Neutrophil (primary cell): ENCODE results near the gene FOXN4.

Experiments
- H3K27ac ChIP-seq: fragments of 200-600 bp; sonication (generic); 2 replicates; pipeline ENCODE4 v1.5.1; 2016; ENCODE audit warnings: mild to moderate bottlenecking, moderate library complexity
- H3K27me3 ChIP-seq: fragments of 200-600 bp; sonication (generic); 2 replicates; pipeline ENCODE4 v1.6.0; 2016; ENCODE audit warnings: mild to moderate bottlenecking
- H3K36me3 ChIP-seq: fragments of 200-600 bp; sonication (generic); 2 replicates; pipeline ENCODE4 v1.5.1; 2017
- H3K4me1 ChIP-seq, 2 experiments: fragments of 200-600 bp in 1 of 2; sonication (generic) in 1 of 2; 1 replicate in 1 of 2; 2 replicates in 1 of 2; pipeline versions ENCODE4 v1.5.1 to v1.6.1; 2013 to 2016; ENCODE audit warnings: low read depth in 1 of 2, low read length in 1 of 2, mild to moderate bottlenecking in 1 of 2, moderate library complexity in 1 of 2; ENCODE audit not compliant: control insufficient read depth in 1 of 2, insufficient read depth in 1 of 2
- H3K4me3 ChIP-seq, 2 experiments: fragments of 200-600 bp in 1 of 2; sonication (generic) in 1 of 2; 1 replicate in 1 of 2; 2 replicates in 1 of 2; pipeline ENCODE4 v1.5.1; 2013 to 2016; ENCODE audit warnings: low read depth in 1 of 2, low read length in 1 of 2, mild to moderate bottlenecking in 1 of 2, moderate library complexity in 1 of 2
- H3K9me3 ChIP-seq: fragments of 200-600 bp; sonication (generic); 2 replicates; pipeline ENCODE4 v1.5.1; 2016
- TF ChIP-seq, protein P1 (sequence below): fragments of 200-600 bp; sonication (generic); IDR thresholded peaks from 2 replicates; pipeline ENCODE4 v1.5.1; 2016; ENCODE audit warnings: antibody characterized with exemption

The FOXN4 gene

DNA sequence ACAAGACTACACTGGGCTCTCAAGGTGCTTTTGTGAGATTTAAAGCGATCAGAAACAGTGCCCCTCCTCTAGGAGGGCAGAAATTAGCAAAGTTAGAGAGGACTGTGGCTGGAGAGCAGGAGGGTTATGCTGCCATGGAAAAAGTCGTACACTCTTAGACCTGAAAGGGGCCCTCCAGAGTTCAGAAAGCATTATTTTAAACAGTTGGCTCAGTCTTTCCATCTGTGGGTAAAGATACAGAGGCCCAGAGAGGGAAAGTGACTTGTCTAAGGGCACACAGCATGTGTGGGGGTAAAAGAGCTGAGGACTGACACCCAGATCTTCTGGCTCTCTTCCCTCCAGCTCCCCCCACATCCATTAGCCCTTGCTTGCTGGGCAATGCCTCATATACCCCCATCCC, 47.1 kb downstream of the FOXN4 start:
- Histone ChIP-seq H3K27ac (no peak overlapping the region), H3K9me3 (no peaks in the 10 kb centered on the region), H3K4me1 (no peaks in the 10 kb centered on the region), H3K27me3 (no peaks in the 10 kb centered on the region), H3K4me3 (no peak overlapping the region), H3K36me3 (peaks cover 40% of the 10 kb centered on the region)
- TF ChIP-seq, protein P1, sequence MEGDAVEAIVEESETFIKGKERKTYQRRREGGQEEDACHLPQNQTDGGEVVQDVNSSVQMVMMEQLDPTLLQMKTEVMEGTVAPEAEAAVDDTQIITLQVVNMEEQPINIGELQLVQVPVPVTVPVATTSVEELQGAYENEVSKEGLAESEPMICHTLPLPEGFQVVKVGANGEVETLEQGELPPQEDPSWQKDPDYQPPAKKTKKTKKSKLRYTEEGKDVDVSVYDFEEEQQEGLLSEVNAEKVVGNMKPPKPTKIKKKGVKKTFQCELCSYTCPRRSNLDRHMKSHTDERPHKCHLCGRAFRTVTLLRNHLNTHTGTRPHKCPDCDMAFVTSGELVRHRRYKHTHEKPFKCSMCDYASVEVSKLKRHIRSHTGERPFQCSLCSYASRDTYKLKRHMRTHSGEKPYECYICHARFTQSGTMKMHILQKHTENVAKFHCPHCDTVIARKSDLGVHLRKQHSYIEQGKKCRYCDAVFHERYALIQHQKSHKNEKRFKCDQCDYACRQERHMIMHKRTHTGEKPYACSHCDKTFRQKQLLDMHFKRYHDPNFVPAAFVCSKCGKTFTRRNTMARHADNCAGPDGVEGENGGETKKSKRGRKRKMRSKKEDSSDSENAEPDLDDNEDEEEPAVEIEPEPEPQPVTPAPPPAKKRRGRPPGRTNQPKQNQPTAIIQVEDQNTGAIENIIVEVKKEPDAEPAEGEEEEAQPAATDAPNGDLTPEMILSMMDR = no peak

DNA sequence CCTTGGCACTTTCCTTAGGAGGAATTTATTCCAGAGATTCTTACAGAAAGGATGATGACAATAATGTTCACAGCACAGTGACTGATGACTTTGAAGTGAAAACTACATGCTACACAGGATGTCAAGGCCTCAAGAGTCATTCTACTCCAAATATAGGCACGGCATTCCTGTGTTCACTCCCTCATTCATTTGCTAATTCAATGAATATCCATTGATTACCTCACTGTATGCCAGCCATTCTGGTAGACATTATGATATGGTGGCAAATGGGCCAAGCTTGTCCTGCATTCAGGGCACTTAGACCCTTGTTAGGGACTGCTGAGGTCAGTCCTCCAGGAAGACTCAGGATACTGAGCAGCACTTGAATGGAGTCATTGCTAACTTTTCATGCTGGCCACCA, 48.0 kb downstream of the FOXN4 start:
- no peak overlapping the region for H3K4me3 ChIP-seq
- TF ChIP-seq, protein P1 = no peak
- H3K27me3 ChIP-seq = no peaks in the 10 kb centered on the region
- no peaks in the 10 kb centered on the region for H3K4me1 ChIP-seq
- no peak overlapping the region for H3K27ac ChIP-seq
- peaks cover 33% of the 10 kb centered on the region for H3K36me3 ChIP-seq
- H3K9me3 ChIP-seq = no peaks in the 10 kb centered on the region

GRCh38 chr12:109259545-109259895, 49.6 kb downstream of the FOXN4 start:
- peaks cover 17% of the 10 kb centered on the region for H3K36me3 ChIP-seq

DNA sequence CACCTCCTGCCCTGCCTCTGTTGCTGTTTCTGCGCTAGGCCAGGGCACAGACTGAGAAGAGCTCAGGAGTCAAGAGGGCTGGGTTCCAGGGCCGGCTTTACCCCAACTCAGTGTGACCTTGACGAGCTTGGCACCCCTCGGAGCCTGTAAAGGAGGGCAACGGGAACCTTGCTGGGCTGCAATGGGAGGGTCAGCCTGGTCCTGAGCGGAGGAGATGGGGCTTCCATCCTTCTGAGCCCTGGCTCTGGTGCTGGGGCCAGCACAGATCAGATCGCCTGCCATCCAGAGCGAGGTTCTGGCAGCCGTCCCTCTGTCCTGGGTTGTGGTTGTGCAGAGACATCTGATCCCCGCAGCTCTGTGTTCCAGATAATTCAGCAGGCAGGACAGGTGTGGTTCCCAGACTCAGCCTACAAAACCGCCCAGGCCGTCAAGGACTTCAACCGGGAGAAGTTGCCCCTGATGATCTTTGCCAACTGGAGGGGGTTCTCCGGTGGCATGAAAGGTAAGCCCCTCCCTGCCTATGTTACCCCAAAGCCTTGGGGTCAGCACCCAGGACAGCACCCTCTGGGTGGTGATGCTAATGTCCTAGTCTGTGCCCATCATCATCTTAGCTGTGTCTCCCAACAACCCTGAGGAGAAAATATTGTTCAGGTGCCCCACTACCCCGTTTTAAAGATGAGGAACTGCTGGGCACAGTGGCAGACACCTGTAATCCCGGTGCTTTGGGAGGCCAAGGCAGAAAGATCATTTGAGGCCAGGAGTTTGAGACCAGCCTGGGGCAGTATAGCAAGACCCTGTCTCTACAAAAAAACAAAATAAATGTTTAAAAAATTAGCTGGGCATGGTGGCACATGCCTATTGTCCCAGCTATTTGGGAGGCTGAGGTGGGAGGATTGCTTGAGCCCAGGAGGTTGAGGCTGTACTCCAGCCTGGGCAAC, 50.2 kb downstream of the FOXN4 start:
- Histone ChIP-seq H3K36me3 (peaks cover 13% of the 10 kb centered on the region), H3K4me3 (no peak overlapping the region), H3K27me3 (no peaks in the 10 kb centered on the region), H3K4me1 (no peaks in the 10 kb centered on the region), H3K27ac (no peak overlapping the region), H3K9me3 (no peaks in the 10 kb centered on the region)
- TF ChIP-seq, protein P1 = no peak

More at GRCh38 chr12:109259545-109259895, 49.6 kb downstream of the FOXN4 start:
- Histone ChIP-seq H3K27me3 (no peaks in the 10 kb centered on the region), H3K9me3 (no peaks in the 10 kb centered on the region), H3K4me1 (no peaks in the 10 kb centered on the region), H3K27ac (no peak overlapping the region), H3K4me3 (no peak overlapping the region)
- TF ChIP-seq, protein P1 = no peak

GRCh38 chr12:109258201-109258600, 50.9 kb downstream of the FOXN4 start:
- no peaks in the 10 kb centered on the region for H3K27me3 ChIP-seq
- peaks cover 13% of the 10 kb centered on the region for H3K36me3 ChIP-seq
- TF ChIP-seq, protein P1 = no peak
- no peak overlapping the region for H3K27ac ChIP-seq
- H3K9me3 ChIP-seq = no peaks in the 10 kb centered on the region
- H3K4me3 ChIP-seq = no peak overlapping the region
- no peaks in the 10 kb centered on the region for H3K4me1 ChIP-seq
